K562 (cell line): ENCODE data around the gene UBE2G2. TPM values are rescaled to one million over a fixed set of nuclear protein-coding genes. Genes with fewer than 3 reads are reported as not detected.

Source experiments
- ATAC-seq: fragments of 200-7000 bp; cut with Tn5 transposase; 3 replicates; pipeline ENCODE4 v1.9.1; 2020; ENCODE audit warnings: moderate library complexity
- BruUV-seq: library from RNA; stranded (reverse); fragments of 400-500 nt; replicated peaks from 2 replicates; lab custom pipeline; 2021; lab: Mats Ljungman, UMichigan
- CTCF ChIA-PET: fragments of 300-600 bp; formaldehyde crosslinking; extraction: SDS; loops from one replicate; lab custom pipeline; 2021; ENCODE audit warnings: low intra/inter-chr PET ratio; lab: Yijun Ruan, JAX
- POLR2A ChIA-PET: fragments of 300-600, 350-650 bp; sonication (Branson Sonifier 250); formaldehyde crosslinking; extraction: SDS; loops from one replicate; lab custom pipeline; 2021; ENCODE audit warnings: antibody characterized with exemption, inconsistent platforms; lab: Yijun Ruan, JAX
- DNase-seq, 4 experiments: peaks; one replicate each; pipeline versions ENCODE4 v3.0.0 to v3.0.0-alpha.2; 2011 to 2018; ENCODE audit warnings: low spot score in 3 of 4, mixed read lengths in 3 of 4; ENCODE audit errors: extremely low read depth in 1 of 4
- FAIRE-seq: peaks from 2 replicates; lab custom pipeline; 2011; peaks lifted over from hg19 to GRCh38; lab: Jason Lieb, UNC
- H2AFZ ChIP-seq: 2 replicates; pipeline ENCODE4 v1.6.0; 2011; ENCODE audit warnings: low read depth, low read length, control low read depth, inconsistent platforms
- H3K27ac ChIP-seq: fragments of 200-600 bp; 3 replicates; pipeline ENCODE4 v1.8.0; 2011; ENCODE audit warnings: low read depth, mild to moderate bottlenecking, control low read depth, inconsistent platforms, low read length, moderate library complexity, mixed read lengths; ENCODE audit errors: extremely low read depth
- H3K27me3 ChIP-seq, 2 experiments: fragments of 300-600 bp in 1 of 2; 2 replicates in 1 of 2; 3 replicates in 1 of 2; pipeline versions ENCODE4 v1.6.0 to v1.8.0; 2011; ENCODE audit warnings: inconsistent platforms in 2 of 2, low read length in 2 of 2, mild to moderate bottlenecking in 1 of 2, mixed read lengths in 1 of 2, moderate library complexity in 1 of 2; ENCODE audit not compliant: control insufficient read depth in 2 of 2, insufficient read depth in 2 of 2
- H3K36me3 ChIP-seq: fragments of 300-600 bp; 3 replicates; pipeline ENCODE4 v1.8.0; 2011; ENCODE audit warnings: mild to moderate bottlenecking, low read length, inconsistent platforms; ENCODE audit not compliant: control insufficient read depth, insufficient read depth
- H3K4me1 ChIP-seq, 2 experiments: fragments of 200-600 bp in 1 of 2; replicated peaks in 1 of 2; 2 replicates in 1 of 2; 3 replicates in 1 of 2; pipeline versions ENCODE4 v1.5.1 to v1.8.0; 2011; ENCODE audit warnings: inconsistent platforms in 2 of 2, low read length in 2 of 2, mild to moderate bottlenecking in 1 of 2, mixed read lengths in 1 of 2, moderate library complexity in 1 of 2; ENCODE audit not compliant: control insufficient read depth in 2 of 2, insufficient read depth in 2 of 2
- H3K4me2 ChIP-seq: 2 replicates; pipeline ENCODE4 v1.6.1; 2011; ENCODE audit warnings: low read length, control low read depth, inconsistent platforms, mixed read lengths; ENCODE audit not compliant: insufficient read depth
- H3K4me3 ChIP-seq: fragments of 200-600 bp; sonication (generic), shearing (Covaris generic); 2 replicates; pipeline ENCODE4 v1.5.1; 2016; ENCODE audit warnings: control low read depth, inconsistent platforms
- H3K79me2 ChIP-seq: fragments of 200-600 bp; 3 replicates; pipeline ENCODE4 v1.8.0; 2011; ENCODE audit warnings: low read length, inconsistent platforms; ENCODE audit not compliant: control insufficient read depth, insufficient read depth
- H3K9ac ChIP-seq, 2 experiments: 2 replicates each; pipeline versions ENCODE4 v1.6.0 to v1.6.1; 2011; ENCODE audit warnings: low read depth in 2 of 2, low read length in 2 of 2, control low read depth in 1 of 2, inconsistent platforms in 1 of 2, mild to moderate bottlenecking in 1 of 2, mixed read lengths in 1 of 2; ENCODE audit not compliant: insufficient read depth in 1 of 2
- H3K9me1 ChIP-seq: one replicate; pipeline ENCODE4 v1.6.0; 2011; ENCODE audit warnings: inconsistent platforms, mild to moderate bottlenecking, low read length, moderate library complexity; ENCODE audit not compliant: control insufficient read depth, insufficient read depth
- H3K9me3 ChIP-seq: replicated peaks from 2 replicates; pipeline ENCODE4 v1.5.1; 2011; ENCODE audit warnings: low read depth, low read length, inconsistent platforms; ENCODE audit not compliant: control insufficient read depth, insufficient read depth
- H4K20me1 ChIP-seq: replicated peaks from 2 replicates; pipeline ENCODE4 v1.6.1; 2011; ENCODE audit warnings: low read length, inconsistent platforms, mixed read lengths; ENCODE audit not compliant: control insufficient read depth, insufficient read depth
- NFE2 ChIP-seq: IDR thresholded peaks from 2 replicates; pipeline ENCODE4 v1.6.1; 2014; ENCODE audit warnings: antibody characterized with exemption, low read depth
- YY1 ChIP-seq, 3 experiments: IDR thresholded peaks; 2 replicates each; pipeline ENCODE4 v1.6.1; 2011; ENCODE audit warnings: low read length in 2 of 3, mild to moderate bottlenecking in 2 of 3, moderate library complexity in 2 of 3, borderline replicate concordance in 1 of 3, control low read depth in 1 of 3, low read depth in 1 of 3; ENCODE audit not compliant: insufficient read depth in 3 of 3, insufficient replicate concordance in 2 of 3, control insufficient read depth in 1 of 3, insufficient read length in 1 of 3; ENCODE audit errors: extremely low read depth in 1 of 3
- WGBS: fragments of 100-300 bp; shearing (Covaris generic); methylation state at CpG from one replicate; pipeline ENCODE4 v1.1.6; 2016; ENCODE audit warnings: low coverage, mixed read lengths; ENCODE audit not compliant: insufficient coverage; ENCODE audit errors: missing lambda C conversion rate; 5-methylcytosine and 5-hydroxymethylcytosine counted together
- in situ Hi-C: fragments of 300-500 bp; cut with MboI; formaldehyde crosslinking; loops from 4 replicates; pipeline ENCODE4 v1.15.0; 2018; ENCODE audit warnings: inconsistent platforms, mixed read lengths
- intact Hi-C: fragments of 100-400 bp; cut with micrococcal nuclease; formaldehyde crosslinking; loops from 2 replicates; pipeline ENCODE4 v1.14.2; 2022
- polyA plus RNA-seq, 8 experiments: library from polyadenylated mRNA; depleted of rRNA in 4 of 8; stranded (reverse) in 5 of 8; unstranded in 3 of 8; fragments of >200 nt; fragmentation: Nextera tagmentation in 2 of 8; fragmentation: Illumina TruSeq in 1 of 8; extraction: Ambion mirVana in 2 of 8; extraction: Trizol in 1 of 8; gene quantifications; 2 replicates each; pipeline versions ENCODE4 v1.2.1 to v1.2.3, GENCODE V29; 2011 to 2014; ENCODE audit warnings: inconsistent platforms in 1 of 8, missing spikeins in 1 of 8
- total RNA-seq, 7 experiments: library from RNA; depleted of rRNA in 6 of 7; stranded (reverse); fragments of >200 nt in 6 of 7; fragmentation: Illumina TruSeq in 2 of 7; extraction: Trizol in 2 of 7; gene quantifications; 2 replicates each; pipeline versions ENCODE4 v1.2.1 to v1.2.3, GENCODE V29; 2011 to 2021; ENCODE audit warnings: low replicate concordance in 1 of 7
- TF ChIP-seq, protein P1 (sequence below): fragments of 250-450 bp; sonication (Bioruptor Pico); IDR thresholded peaks from 2 replicates; pipeline ENCODE4 v1.4.0; 2020; ENCODE audit warnings: mild to moderate bottlenecking, moderate library complexity, borderline replicate concordance
- TF ChIP-seq, protein P2 (sequence below): sonication (generic); formaldehyde crosslinking; IDR thresholded peaks from 2 replicates; pipeline ENCODE4 v1.8.1; 2023; ENCODE audit warnings: mild to moderate bottlenecking, missing genetic modification reagents, moderate library complexity

The UBE2G2 gene
- total and polyA plus RNA-seq, 9 of the 15 experiments (the other 6 are each of a cell fraction or from before 2014, with no cell fraction given), result 47.5 to 225 (median 140) TPM

DNA sequence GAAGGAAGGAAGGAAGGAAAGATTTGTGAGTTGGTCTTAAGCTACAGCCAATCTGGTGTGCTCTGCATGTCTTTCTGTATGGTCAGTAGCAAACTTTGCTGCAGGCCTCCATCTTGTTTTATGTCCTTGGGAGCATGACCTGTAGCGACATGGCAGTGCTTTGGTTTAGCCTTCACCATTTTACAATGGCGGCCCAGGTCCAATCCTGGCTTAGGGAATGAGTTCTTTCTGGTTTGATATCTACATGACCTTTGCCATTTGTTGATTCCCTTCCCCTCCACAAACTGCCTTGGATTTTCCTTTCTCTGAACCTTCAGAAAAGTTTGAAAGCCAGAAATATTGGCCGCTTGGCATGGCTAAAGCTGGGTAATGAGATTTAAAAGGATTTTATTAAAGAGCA is 59.7 kb downstream of the UBE2G2 start:
- intact Hi-C loops, result loop anchor here (1.0 kb wide), 1 partner anchor 232 kb away; no protein-coding TSS in a partner anchor
- POLR2A ChIA-PET, result interaction anchor here (0.9 to 1.3 kb wide), 3 partner anchors 11 to 17 kb away, joined by 3 to 5 read pairs (median 3); no protein-coding TSS in a partner anchor
- Histone ChIP-seq H3K4me1 (no peaks in the 10 kb centered on the region), H3K4me3 (no peak overlapping the region), H3K4me2 (no peak overlapping the region), H3K36me3 (no peaks in the 10 kb centered on the region), H4K20me1 (0 out of 2 replicates have a peak, but pooled peaks cover 5% of the 10 kb centered on the region), H3K9me3 (no peaks in the 10 kb centered on the region), H3K9ac (no peak overlapping the region), H3K79me2 (no peaks in the 10 kb centered on the region), H3K9me1 (no peaks in the 10 kb centered on the region), H2AFZ (no peak overlapping the region), H3K27ac (no peak overlapping the region), H3K27me3 (peaks cover 20 to 29% of the 10 kb centered on the region in 2 experiments)
- no peak for FAIRE-seq
- TF ChIP-seq NFE2 (no peak), YY1 (IDR thresholded peaks at IDR 0.05; ENCODE audit: borderline replicate concordance in 1 of 3, control insufficient read depth in 1 of 3, extremely low read depth in 1 of 3, insufficient read depth in 3 of 3, insufficient read length in 1 of 3, insufficient replicate concordance in 2 of 3, low read depth in 1 of 3, low read length in 2 of 3) (peak in 1 of 3 experiments; percentile 30)
- no peak for DNase-seq
- WGBS, result 2% methylated on average over 3 of the region's 3 CpGs
- no peak for ATAC-seq
- BruUV-seq, result no TSS peak
- in situ Hi-C loops, result loop anchor here (5.0 kb wide), 1 partner anchor 225 kb away; no protein-coding TSS in a partner anchor
- CTCF ChIA-PET, result interaction anchor here (0.6 to 1.3 kb wide), 3 partner anchors 103 to 238 kb away, joined by 3 to 5 read pairs (median 3); no protein-coding TSS in a partner anchor

DNA sequence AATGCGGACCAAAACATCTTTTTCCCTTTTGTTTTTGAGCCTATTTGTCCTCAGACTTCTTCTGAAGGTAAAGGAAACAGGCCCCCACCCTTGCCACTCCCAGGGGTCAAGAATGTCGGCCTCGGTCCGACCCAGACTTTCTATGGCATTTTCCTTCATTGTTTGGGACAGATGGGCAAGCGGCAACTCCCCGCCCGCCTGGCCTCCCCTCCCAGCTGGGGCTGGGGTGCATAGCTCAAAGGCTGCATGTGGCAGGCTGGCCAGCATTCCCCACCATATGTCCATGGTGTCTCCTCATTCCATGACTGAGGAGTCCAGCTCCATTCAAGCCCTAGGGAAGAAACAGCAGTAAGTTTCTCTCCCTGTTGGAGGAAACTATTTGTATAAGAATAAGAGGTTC is 60.9 kb downstream of the UBE2G2 start:
- no TSS peak for BruUV-seq
- Histone ChIP-seq H3K9me1 (no peaks in the 10 kb centered on the region), H3K4me1 (no peaks in the 10 kb centered on the region), H2AFZ (no peak overlapping the region), H3K9me3 (no peaks in the 10 kb centered on the region), H4K20me1 (0 out of 2 replicates have a peak, but pooled peaks cover 5% of the 10 kb centered on the region), H3K27ac (no peak overlapping the region), H3K4me3 (no peak overlapping the region), H3K27me3 (peaks cover 24 to 30% of the 10 kb centered on the region in 2 experiments; a peak in 4 of 5 replicates), H3K4me2 (no peak overlapping the region), H3K36me3 (no peaks in the 10 kb centered on the region), H3K9ac (no peak overlapping the region), H3K79me2 (no peaks in the 10 kb centered on the region)
- FAIRE-seq (no peak), ATAC-seq (no peak), DNase-seq (no peak)
- POLR2A ChIA-PET, result interaction anchor here (2.1 kb wide), 1 partner anchor 10 kb away, joined by 10 read pairs; no protein-coding TSS in a partner anchor
- CTCF ChIA-PET, result no interaction called here
- intact Hi-C loops, result no loop called here
- in situ Hi-C loops, result loop anchor here (5.0 kb wide), 1 partner anchor 223 kb away; no protein-coding TSS in a partner anchor
- 0% methylated on average over 7 of the region's 7 CpGs for WGBS
- TF ChIP-seq, protein P1, sequence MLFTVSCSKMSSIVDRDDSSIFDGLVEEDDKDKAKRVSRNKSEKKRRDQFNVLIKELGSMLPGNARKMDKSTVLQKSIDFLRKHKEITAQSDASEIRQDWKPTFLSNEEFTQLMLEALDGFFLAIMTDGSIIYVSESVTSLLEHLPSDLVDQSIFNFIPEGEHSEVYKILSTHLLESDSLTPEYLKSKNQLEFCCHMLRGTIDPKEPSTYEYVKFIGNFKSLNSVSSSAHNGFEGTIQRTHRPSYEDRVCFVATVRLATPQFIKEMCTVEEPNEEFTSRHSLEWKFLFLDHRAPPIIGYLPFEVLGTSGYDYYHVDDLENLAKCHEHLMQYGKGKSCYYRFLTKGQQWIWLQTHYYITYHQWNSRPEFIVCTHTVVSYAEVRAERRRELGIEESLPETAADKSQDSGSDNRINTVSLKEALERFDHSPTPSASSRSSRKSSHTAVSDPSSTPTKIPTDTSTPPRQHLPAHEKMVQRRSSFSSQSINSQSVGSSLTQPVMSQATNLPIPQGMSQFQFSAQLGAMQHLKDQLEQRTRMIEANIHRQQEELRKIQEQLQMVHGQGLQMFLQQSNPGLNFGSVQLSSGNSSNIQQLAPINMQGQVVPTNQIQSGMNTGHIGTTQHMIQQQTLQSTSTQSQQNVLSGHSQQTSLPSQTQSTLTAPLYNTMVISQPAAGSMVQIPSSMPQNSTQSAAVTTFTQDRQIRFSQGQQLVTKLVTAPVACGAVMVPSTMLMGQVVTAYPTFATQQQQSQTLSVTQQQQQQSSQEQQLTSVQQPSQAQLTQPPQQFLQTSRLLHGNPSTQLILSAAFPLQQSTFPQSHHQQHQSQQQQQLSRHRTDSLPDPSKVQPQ (CRISPR knock-in tag), result no peak
- TF ChIP-seq, protein P2, sequence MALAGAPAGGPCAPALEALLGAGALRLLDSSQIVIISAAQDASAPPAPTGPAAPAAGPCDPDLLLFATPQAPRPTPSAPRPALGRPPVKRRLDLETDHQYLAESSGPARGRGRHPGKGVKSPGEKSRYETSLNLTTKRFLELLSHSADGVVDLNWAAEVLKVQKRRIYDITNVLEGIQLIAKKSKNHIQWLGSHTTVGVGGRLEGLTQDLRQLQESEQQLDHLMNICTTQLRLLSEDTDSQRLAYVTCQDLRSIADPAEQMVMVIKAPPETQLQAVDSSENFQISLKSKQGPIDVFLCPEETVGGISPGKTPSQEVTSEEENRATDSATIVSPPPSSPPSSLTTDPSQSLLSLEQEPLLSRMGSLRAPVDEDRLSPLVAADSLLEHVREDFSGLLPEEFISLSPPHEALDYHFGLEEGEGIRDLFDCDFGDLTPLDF (CRISPR knock-in tag), result no peak
